Kidney (tissue), 14 donors: Measurements from ENCODE around the gene PHACTR3. TPM values are rescaled to one million over a fixed set of nuclear protein-coding genes. Genes with fewer than 3 reads are reported as not detected.

ENCODE experiments used
- DNase-seq, 5 donors: peaks; one replicate each; pipeline ENCODE4 v3.0.0-alpha.2; 2013 to 2020
- FAIRE-seq: peaks from 2 replicates; lab custom pipeline; 2012; peaks lifted over from hg19 to GRCh38; lab: Jason Lieb, UNC
- H3K27ac ChIP-seq, 2 donors: one replicate each; pipeline ENCODE4 v1.7.0; 2013; ENCODE audit warnings: low read depth in 2 of 2, low read length in 2 of 2, inconsistent platforms in 1 of 2
- H3K27me3 ChIP-seq: one replicate; pipeline ENCODE4 v1.7.1; 2013; ENCODE audit warnings: low read length, inconsistent platforms; ENCODE audit not compliant: control insufficient read depth, insufficient read depth
- H3K36me3 ChIP-seq, 3 donors: one replicate each; pipeline versions ENCODE4 v1.7.0 to v1.7.1; 2013; ENCODE audit warnings: low read length in 3 of 3, control low read depth in 1 of 3, inconsistent platforms in 1 of 3; ENCODE audit not compliant: insufficient read depth in 3 of 3, control insufficient read depth in 2 of 3
- H3K4me1 ChIP-seq, 3 donors: one replicate each; pipeline versions ENCODE4 v1.7.0 to v1.7.1; 2013; ENCODE audit warnings: low read length in 3 of 3, inconsistent platforms in 1 of 3, low read depth in 1 of 3; ENCODE audit not compliant: control insufficient read depth in 2 of 3, insufficient read depth in 2 of 3
- H3K4me3 ChIP-seq, 3 donors: one replicate each; pipeline versions ENCODE4 v1.7.0 to v1.8.1; 2013; ENCODE audit warnings: low read length in 3 of 3, control low read depth in 1 of 3, inconsistent platforms in 1 of 3
- H3K9ac ChIP-seq, 3 donors: one replicate each; pipeline versions ENCODE4 v1.7.0 to v1.7.1; 2013; ENCODE audit warnings: low read length in 3 of 3, control low read depth in 1 of 3, inconsistent platforms in 1 of 3
- H3K9me3 ChIP-seq, 3 donors: one replicate each; pipeline versions ENCODE4 v1.7.0 to v1.7.1; 2013; ENCODE audit warnings: low read length in 3 of 3, control low read depth in 1 of 3, inconsistent platforms in 1 of 3; ENCODE audit not compliant: control insufficient read depth in 2 of 3, insufficient read depth in 1 of 3
- intact Hi-C: fragments of 100-400 bp; cut with DNase I; formaldehyde crosslinking; loops from one replicate; pipeline ENCODE4 v1.11.1; 2022
- polyA plus RNA-seq: library from polyadenylated mRNA; stranded (reverse); fragments of 350-450 nt; fragmentation: Illumina TruSeq; extraction: RNeasy Lipid Tissue Mini Kit (QIAGEN cat#74804); gene quantifications from one replicate; pipeline ENCODE4 v1.2.3, GENCODE V29; 2014; ENCODE audit warnings: low read depth, low replicate concordance; ENCODE audit not compliant: insufficient read depth
- total RNA-seq: library from RNA; stranded (reverse); fragmentation: NEBNext Ultra II Directional; extraction: Animal tissue kit (Norgen Biotek cat#: 25700); gene quantifications from one replicate; pipeline ENCODE4 v1.2.1, GENCODE V29; 2021
- TF ChIP-seq, protein P1 (sequence below): IDR thresholded peaks from 3 replicates; pipeline ENCODE4 v1.5.1; 2012; ENCODE audit warnings: mild to moderate bottlenecking, moderate library complexity, borderline replicate concordance; ENCODE audit not compliant: insufficient read depth; ENCODE audit errors: extremely low read depth
- donor health status: control.
- donor health status: control.
- donor health status: control.
- donor health status: control.
- donor health status: control.
- donor health status: DM: yes; HTN: yes; CAD: no.
- donor health status: Normal renal cell carcinoma (clear cell type).

Gene PHACTR3
- total and polyA plus RNA-seq, 2 donors from 2014 or later: 1.7 to 12.3 TPM

DNA sequence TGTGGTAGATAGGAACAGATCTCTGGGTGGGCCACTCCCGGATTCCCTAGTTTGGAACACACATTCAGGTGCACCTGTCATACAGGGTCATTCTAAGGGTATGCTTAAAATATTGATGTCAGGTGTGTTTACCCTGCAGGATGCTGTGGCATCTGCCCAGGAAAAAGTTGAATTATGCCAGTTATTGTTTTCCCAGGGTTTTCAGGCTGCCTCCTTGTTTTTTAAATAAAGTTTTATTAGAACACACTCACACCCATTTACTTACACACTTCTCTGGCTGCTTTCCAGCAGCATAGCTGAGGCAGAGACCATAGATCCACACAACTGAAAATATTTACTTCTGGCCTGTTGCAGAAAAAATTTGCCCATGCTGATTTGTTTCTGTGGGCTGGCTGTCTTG, 76.5 kb downstream of the PHACTR3 start:
- no peak for FAIRE-seq
- Histone ChIP-seq H3K36me3 (no peaks in the 10 kb centered on the region), H3K27ac (no peak overlapping the region), H3K27me3 (no peaks in the 10 kb centered on the region), H3K4me3 (no peak overlapping the region), H3K4me1 (no peaks in the 10 kb centered on the region), H3K9ac (no peak overlapping the region), H3K9me3 (no peaks in the 10 kb centered on the region)
- DNase-seq: no peak
- TF ChIP-seq, protein P1, sequence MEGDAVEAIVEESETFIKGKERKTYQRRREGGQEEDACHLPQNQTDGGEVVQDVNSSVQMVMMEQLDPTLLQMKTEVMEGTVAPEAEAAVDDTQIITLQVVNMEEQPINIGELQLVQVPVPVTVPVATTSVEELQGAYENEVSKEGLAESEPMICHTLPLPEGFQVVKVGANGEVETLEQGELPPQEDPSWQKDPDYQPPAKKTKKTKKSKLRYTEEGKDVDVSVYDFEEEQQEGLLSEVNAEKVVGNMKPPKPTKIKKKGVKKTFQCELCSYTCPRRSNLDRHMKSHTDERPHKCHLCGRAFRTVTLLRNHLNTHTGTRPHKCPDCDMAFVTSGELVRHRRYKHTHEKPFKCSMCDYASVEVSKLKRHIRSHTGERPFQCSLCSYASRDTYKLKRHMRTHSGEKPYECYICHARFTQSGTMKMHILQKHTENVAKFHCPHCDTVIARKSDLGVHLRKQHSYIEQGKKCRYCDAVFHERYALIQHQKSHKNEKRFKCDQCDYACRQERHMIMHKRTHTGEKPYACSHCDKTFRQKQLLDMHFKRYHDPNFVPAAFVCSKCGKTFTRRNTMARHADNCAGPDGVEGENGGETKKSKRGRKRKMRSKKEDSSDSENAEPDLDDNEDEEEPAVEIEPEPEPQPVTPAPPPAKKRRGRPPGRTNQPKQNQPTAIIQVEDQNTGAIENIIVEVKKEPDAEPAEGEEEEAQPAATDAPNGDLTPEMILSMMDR: no peak
- intact Hi-C loops: no loop called here

GRCh38 chr20:59682603-59683002, 78.3 kb downstream of the PHACTR3 start:
- DNase-seq: no peak

GRCh38 chr20:59683181-59683580, 78.8 kb downstream of the PHACTR3 start:
- intact Hi-C loops: no loop called here
- Histone ChIP-seq H3K4me1 (no peaks in the 10 kb centered on the region), H3K9ac (no peak overlapping the region), H3K27me3 (no peaks in the 10 kb centered on the region), H3K27ac (no peak overlapping the region), H3K36me3 (peaks cover 0 to 2% (median 0%) of the 10 kb centered on the region in 3 donors), H3K9me3 (no peaks in the 10 kb centered on the region), H3K4me3 (no peak overlapping the region)
- DNase-seq (no peak), FAIRE-seq (no peak)
- TF ChIP-seq, protein P1: no peak

More at GRCh38 chr20:59682603-59683002, 78.3 kb downstream of the PHACTR3 start:
- Histone ChIP-seq H3K4me3 (no peak overlapping the region), H3K9ac (no peak overlapping the region), H3K4me1 (no peaks in the 10 kb centered on the region), H3K9me3 (no peaks in the 10 kb centered on the region), H3K27ac (no peak overlapping the region), H3K27me3 (no peaks in the 10 kb centered on the region), H3K36me3 (peaks cover 0 to 2% (median 0%) of the 10 kb centered on the region in 3 donors)
- intact Hi-C loops: no loop called here
- TF ChIP-seq, protein P1: no peak
- FAIRE-seq: no peak

- H3K36me3 ChIP-seq: peaks cover 0 to 2% (median 0%) of the 10 kb centered on the region in 3 donors
- no peak overlapping the region for H3K4me3 ChIP-seq
- no peak overlapping the region for H3K9ac ChIP-seq
- no peaks in the 10 kb centered on the region for H3K27me3 ChIP-seq
- FAIRE-seq (no peak), DNase-seq (no peak)
- no peaks in the 10 kb centered on the region for H3K9me3 ChIP-seq
- H3K4me1 ChIP-seq: no peaks in the 10 kb centered on the region
- H3K27ac ChIP-seq: no peak overlapping the region
- intact Hi-C loops: no loop called here
- TF ChIP-seq, protein P1: no peak
Observed at GRCh38 chr20:59684685-59685242, 80.4 kb downstream of the PHACTR3 start.
